K562 (cell line): ENCODE results near the gene C4orf46.

Experiments
- CEBPB ChIP-seq: fragments of 450-650 bp; IDR thresholded peaks from 2 replicates; pipeline ENCODE4 v1.6.1; 2016; ENCODE audit warnings: missing genetic modification characterization, missing compliant biosample characterization
- FOS ChIP-seq: IDR thresholded peaks from 3 replicates; pipeline ENCODE4 v1.6.1; 2011; ENCODE audit not compliant: insufficient read length; ENCODE audit errors: extremely low read depth
- FOXK2 ChIP-seq, 2 experiments: fragments of 450-650 bp; IDR thresholded peaks in 1 of 2; conservative IDR thresholded peaks in 1 of 2; 2 replicates each; pipeline ENCODE4 v1.6.1; 2016; ENCODE audit warnings: low read depth in 2 of 2, mild to moderate bottlenecking in 1 of 2
- HMG20A ChIP-seq: fragments of 450-650 bp; formaldehyde crosslinking; conservative IDR thresholded peaks from 2 replicates; pipeline ENCODE4 v1.4.0; 2020; ENCODE audit warnings: mild to moderate bottlenecking, mixed read lengths
- POLR2AphosphoS5 ChIP-seq: IDR thresholded peaks from 2 replicates; pipeline ENCODE4 v1.6.1; 2011; ENCODE audit warnings: mild to moderate bottlenecking, low read depth, low read length, moderate library complexity; ENCODE audit not compliant: control insufficient read depth, insufficient read depth
- RBM39 ChIP-seq: fragments of 200-400 bp; formaldehyde crosslinking; optimal IDR thresholded peaks from 2 replicates; pipeline ENCODE3; 2018; ENCODE audit warnings: low read depth, low read length
- SNAPC5 ChIP-seq: fragments of 250-450 bp; sonication (Bioruptor Pico); IDR thresholded peaks from 2 replicates; pipeline ENCODE4 v1.8.0; 2021; ENCODE audit warnings: moderate library complexity, mild to moderate bottlenecking, inconsistent platforms
- TBP ChIP-seq: optimal IDR thresholded peaks from 2 replicates; pipeline ENCODE3; 2011; ENCODE audit warnings: low read depth, low read length, improper control_type of control experiment
- USF1 ChIP-seq: sonication (generic); formaldehyde crosslinking; IDR thresholded peaks from 2 replicates; pipeline ENCODE4 v1.9.0; 2022; ENCODE audit warnings: mild to moderate bottlenecking, missing genetic modification reagents
- ZKSCAN1 ChIP-seq: fragments of 150-350 bp; IDR thresholded peaks from 2 replicates; pipeline ENCODE4 v1.6.1; 2016; ENCODE audit warnings: low read depth, low read length
- TF ChIP-seq, protein P1 (sequence below), 2 experiments: fragments of 200-800 bp in 1 of 2; sonication (Bioruptor generic) in 1 of 2; sonication (generic) in 1 of 2; formaldehyde crosslinking in 1 of 2; IDR thresholded peaks in 1 of 2; conservative IDR thresholded peaks in 1 of 2; 2 replicates each; pipeline versions ENCODE4 v1.5.0 to v1.6.1; 2016 to 2020; ENCODE audit warnings: missing compliant biosample characterization in 1 of 2, missing genetic modification characterization in 1 of 2, missing genetic modification reagents in 1 of 2
- TF ChIP-seq, protein P2 (sequence below), 3 experiments: IDR thresholded peaks in 2 of 3; conservative IDR thresholded peaks in 1 of 3; 2 replicates each; pipeline ENCODE4 v1.5.1; 2011 to 2012; ENCODE audit warnings: low read length in 3 of 3, mild to moderate bottlenecking in 3 of 3, control low read depth in 2 of 3, improper control_type of control experiment in 1 of 3, inconsistent platforms in 1 of 3, low read depth in 1 of 3, mixed read lengths in 1 of 3, moderate library complexity in 1 of 3; ENCODE audit not compliant: insufficient read depth in 2 of 3

DNA sequence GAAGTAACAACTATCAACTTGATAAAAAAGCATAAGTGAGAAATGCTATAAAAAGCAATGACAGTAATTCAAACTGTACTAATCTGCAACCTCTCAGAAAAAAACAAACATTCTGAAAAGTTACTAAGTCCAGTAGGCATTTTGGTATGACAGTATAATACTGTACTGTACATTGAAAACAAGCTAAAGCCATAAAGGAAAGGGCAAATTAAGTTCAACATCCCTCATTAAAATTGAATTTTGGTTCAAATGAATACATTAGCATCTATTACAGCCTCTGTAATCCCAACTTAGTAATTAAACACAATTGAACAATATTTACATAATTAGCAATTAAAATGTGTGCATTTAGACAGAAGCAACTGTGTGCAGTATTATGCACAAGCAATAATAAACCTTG, 53.7 kb downstream of the C4orf46 start:
- TF ChIP-seq TBP: no peak
- no peak for TF ChIP-seq USF1 (CRISPR knock-in tag)
- TF ChIP-seq ZKSCAN1: no peak
- TF ChIP-seq FOS: no peak
- no peak for TF ChIP-seq RBM39
- no peak for TF ChIP-seq POLR2AphosphoS5
- no peak for TF ChIP-seq SNAPC5
- TF ChIP-seq, protein P1, sequence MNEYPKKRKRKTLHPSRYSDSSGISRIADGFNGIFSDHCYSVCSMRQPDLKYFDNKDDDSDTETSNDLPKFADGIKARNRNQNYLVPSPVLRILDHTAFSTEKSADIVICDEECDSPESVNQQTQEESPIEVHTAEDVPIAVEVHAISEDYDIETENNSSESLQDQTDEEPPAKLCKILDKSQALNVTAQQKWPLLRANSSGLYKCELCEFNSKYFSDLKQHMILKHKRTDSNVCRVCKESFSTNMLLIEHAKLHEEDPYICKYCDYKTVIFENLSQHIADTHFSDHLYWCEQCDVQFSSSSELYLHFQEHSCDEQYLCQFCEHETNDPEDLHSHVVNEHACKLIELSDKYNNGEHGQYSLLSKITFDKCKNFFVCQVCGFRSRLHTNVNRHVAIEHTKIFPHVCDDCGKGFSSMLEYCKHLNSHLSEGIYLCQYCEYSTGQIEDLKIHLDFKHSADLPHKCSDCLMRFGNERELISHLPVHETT (CRISPR knock-in tag; conservative IDR thresholded peaks at IDR 0.05 in 1 of 2, IDR thresholded peaks at IDR 0.05 in 1 of 2): no peak
- TF ChIP-seq HMG20A (CRISPR knock-in tag): no peak
- no peak for TF ChIP-seq CEBPB (tag)
- TF ChIP-seq, protein P2, sequence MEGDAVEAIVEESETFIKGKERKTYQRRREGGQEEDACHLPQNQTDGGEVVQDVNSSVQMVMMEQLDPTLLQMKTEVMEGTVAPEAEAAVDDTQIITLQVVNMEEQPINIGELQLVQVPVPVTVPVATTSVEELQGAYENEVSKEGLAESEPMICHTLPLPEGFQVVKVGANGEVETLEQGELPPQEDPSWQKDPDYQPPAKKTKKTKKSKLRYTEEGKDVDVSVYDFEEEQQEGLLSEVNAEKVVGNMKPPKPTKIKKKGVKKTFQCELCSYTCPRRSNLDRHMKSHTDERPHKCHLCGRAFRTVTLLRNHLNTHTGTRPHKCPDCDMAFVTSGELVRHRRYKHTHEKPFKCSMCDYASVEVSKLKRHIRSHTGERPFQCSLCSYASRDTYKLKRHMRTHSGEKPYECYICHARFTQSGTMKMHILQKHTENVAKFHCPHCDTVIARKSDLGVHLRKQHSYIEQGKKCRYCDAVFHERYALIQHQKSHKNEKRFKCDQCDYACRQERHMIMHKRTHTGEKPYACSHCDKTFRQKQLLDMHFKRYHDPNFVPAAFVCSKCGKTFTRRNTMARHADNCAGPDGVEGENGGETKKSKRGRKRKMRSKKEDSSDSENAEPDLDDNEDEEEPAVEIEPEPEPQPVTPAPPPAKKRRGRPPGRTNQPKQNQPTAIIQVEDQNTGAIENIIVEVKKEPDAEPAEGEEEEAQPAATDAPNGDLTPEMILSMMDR (IDR thresholded peaks at IDR 0.05 in 2 of 3, conservative IDR thresholded peaks at IDR 0.05 in 1 of 3; ENCODE audit: insufficient read depth in 2 of 3, low read depth in 1 of 3, low read length in 3 of 3): no peak
- no peak for TF ChIP-seq FOXK2 (conservative IDR thresholded peaks at IDR 0.05 in 1 of 2, IDR thresholded peaks at IDR 0.05 in 1 of 2; ENCODE audit: low read depth in 2 of 2)
